HG03045 (cell line): ENCODE data around the gene TSPAN9.

Source experiments
- ATAC-seq: cut with Tn5 transposase; IDR thresholded peaks from one replicate; pipeline ENCODE4 v1.9.1; 2021; ENCODE audit warnings: mild to moderate bottlenecking, moderate library complexity; ENCODE audit not compliant: unreplicated experiment

TSPAN9 gene

GRCh38 chr12:3076730-3077571 lies at the start of gene TSPAN9:
TSPAN9 (plus strand) TSS chr12:3077379; CDS start chr12:3201194, 123,815 bp downstream.
- ATAC-seq = peak; percentile 68

DNA sequence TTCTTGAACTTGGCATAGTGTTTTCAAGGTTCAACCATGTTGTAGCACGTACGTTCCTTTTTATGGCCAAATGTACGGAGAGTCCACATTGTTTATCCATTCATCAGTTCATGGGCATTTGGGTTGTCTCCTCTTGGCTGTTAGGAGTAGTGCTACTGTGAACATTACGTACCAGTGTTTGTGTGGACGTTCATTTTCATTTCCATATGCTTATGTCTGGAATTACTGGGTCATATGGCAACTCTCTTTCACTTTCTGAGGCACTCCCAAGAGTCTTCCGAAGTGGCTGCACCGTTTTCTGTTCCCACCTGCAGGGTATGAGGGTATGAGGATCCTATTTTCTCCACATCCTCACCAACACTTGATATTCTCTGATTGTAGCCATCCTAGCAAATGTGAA lies 49.1 kb upstream of the TSPAN9 start:
- ATAC-seq = no peak

- no peak for ATAC-seq
Observed at GRCh38 chr12:3030821-3031429, 46.3 kb upstream of the TSPAN9 start.

DNA sequence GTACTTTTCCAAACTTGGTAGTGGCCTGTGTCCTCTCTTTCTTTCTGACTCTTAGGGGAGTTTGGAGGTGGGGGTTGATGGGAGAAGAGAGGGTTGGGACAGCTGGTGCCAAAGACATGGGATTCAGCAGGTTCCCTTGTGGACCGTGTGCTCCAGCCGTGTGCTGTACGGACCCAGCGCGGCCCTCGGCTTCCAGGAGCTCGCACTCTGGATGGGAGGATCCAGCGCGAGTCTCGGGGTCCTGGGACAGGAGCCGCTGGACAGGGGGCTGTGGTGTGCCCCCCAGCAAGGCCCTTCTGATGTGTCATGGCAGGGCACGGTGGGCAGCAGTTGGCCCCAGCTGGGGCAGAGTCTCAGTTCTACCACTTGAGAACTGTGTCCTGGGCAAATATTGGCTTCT lies 45.0 kb upstream of the TSPAN9 start:
- no peak for ATAC-seq

- no peak for ATAC-seq
Observed at GRCh38 chr12:3032770-3033538, 44.2 kb upstream of the TSPAN9 start.

DNA sequence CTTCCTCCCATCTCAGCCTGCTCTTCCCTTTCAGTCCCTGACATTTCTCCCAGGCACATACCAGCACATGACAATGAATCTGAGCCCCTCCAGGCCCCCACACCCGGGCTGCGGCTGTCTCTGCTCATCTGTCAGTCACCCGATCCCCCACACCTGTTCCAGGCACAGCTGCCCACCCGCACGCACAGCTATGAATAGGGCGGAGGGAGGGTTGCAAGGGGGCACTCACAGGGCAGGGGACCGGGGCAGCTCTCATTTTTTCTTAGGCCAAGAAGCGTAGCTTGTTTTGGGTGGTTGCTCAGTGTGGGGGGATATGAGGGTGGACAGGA lies 43.7 kb upstream of the TSPAN9 start:
- ATAC-seq = no peak

GRCh38 chr12:3034067-3034750 lies 43.0 kb upstream of the TSPAN9 start:
- no peak for ATAC-seq

- no peak for ATAC-seq
Observed at GRCh38 chr12:3035171-3035570, 42.0 kb upstream of the TSPAN9 start.

DNA sequence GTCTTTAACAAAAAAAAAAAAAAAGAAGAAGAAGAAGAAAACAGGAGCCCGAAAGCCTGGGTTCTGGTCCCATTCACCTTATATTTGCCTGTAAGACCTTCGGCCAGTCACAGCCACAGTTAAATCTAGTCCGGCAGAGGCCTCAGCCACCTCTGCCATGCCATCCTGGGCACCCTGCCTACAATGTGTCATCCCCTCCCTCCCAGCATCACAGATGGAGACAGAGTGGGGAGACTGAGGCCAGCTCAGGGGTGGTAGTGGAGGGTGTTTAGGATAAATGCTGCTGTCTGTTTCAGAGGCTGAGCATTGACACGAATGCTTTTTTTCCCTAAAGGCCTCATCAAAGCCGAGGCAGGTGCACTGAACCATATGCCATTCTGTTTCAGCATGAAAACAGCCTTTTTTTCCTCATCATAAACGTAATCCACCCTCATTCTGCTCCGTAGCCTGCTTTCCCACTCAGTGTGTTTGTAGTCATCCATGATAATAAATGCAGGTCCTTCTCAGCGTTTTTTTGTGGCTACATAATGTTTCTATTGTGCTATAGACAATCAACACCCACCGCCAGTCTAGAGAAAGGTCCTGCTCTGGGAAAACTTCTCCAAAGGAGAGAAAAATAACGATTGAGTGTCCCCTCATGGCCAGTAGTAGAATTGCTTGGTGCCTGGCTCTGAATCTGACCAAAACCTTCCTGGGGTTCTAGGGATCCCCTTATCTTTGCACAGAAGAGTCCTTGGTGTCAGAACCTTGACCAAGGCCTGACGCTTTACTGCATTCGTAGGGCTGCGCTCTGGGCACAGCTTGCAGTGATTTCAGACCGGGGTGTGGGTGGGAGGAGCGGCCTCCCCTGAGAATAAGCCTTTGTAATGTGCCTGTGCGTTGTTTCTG lies 41.1 kb upstream of the TSPAN9 start:
- ATAC-seq = no peak

GRCh38 chr12:3036901-3037600 lies 40.1 kb upstream of the TSPAN9 start:
- no peak for ATAC-seq

DNA sequence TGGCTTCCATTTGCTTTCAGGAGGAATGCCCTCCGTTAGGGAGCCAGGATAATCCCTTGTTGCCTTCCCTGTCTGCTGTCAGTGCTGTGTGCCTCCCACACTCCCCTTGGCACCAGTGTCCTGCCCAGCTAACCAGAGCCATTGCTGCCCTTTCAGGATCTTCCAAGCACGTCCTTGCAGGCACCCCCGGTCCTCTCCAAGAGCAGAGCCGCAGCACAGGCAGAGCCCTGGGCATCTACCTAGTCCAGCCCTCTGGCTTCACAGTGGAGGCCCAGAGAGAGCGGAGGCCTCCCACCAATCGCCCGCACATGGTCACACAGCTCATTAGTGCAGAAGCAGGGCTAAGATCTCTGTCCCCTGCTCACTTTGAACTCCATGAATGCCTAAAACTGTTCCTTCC lies 39.0 kb upstream of the TSPAN9 start:
- ATAC-seq = no peak

GRCh38 chr12:3038926-3039510 lies 38.2 kb upstream of the TSPAN9 start:
- ATAC-seq = no peak

- ATAC-seq = no peak
Observed at GRCh38 chr12:3040026-3040656, 37.0 kb upstream of the TSPAN9 start.

DNA sequence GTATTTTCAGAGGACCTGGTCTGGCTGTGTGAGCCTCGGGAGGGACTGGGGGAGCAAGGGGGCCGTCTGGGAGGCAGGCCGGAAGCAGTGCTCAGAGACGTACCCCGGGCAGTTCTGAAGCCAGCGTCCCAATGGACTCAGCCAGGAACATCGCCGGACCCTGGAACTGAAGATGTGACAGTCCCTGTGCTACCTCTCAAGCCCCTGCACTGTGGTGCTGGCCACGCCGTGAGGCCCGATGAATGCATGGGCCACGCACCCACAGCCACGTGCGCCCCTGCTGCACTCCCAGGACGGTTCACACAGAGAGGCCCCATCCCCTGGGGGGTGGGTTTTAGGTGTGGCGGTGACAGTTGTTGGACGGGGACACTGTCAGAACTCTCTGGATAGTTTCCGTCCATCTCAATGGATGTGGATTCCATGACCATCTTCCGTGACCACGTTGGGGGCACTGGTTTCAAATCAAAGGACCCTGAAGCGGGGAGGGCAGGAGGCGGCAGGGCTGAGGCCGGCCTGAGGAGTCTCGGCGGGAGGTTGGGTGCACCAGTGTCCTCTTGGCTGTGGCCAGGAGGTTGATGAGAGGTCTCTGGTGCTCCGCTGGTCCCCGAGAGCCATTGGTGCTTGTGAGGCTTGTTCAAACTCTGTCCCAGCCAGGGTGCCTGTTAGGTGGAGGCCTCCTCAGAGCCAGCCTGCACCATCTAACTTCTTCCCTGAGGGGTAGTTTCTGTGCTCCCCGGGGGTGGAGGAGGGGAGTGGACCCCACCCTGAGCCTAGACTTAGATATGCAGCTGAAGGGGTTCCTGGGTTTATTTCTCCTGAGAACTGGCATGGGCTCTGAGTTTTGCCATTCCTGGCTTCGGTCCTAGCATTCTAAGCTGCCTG lies 36.3 kb upstream of the TSPAN9 start:
- no peak for ATAC-seq

GRCh38 chr12:3041558-3042164 lies 35.5 kb upstream of the TSPAN9 start:
- ATAC-seq = no peak

DNA sequence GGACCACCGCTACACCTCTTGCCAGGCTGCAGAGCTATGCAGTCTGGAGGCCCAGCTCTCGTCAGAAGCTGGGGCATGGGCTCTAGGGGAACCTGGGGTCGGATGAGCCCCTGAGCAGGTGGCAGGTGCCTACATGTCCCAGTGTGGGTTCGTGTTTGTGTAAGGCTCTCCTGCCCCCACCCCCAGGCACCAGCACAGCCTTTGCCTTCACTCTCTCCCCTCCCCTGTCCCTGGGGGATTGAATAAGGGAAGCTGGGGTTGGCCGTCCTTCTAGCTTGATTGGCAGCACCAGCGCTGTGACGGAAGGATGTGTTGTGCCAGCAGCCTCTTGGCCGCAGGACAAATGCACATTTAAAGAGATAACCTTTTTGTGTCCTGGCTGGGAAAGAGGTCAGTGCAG lies 34.8 kb upstream of the TSPAN9 start:
- ATAC-seq = no peak

GRCh38 chr12:3042826-3043225 lies 34.4 kb upstream of the TSPAN9 start:
- ATAC-seq = no peak
